ENCODE data around the gene TSKS. TPM values are rescaled to one million over a fixed set of nuclear protein-coding genes. Genes with fewer than 3 reads are reported as not detected.

Gene TSKS
- total RNA-seq, 1 experiment from 2014 or later = 0.48 TPM

DNA sequence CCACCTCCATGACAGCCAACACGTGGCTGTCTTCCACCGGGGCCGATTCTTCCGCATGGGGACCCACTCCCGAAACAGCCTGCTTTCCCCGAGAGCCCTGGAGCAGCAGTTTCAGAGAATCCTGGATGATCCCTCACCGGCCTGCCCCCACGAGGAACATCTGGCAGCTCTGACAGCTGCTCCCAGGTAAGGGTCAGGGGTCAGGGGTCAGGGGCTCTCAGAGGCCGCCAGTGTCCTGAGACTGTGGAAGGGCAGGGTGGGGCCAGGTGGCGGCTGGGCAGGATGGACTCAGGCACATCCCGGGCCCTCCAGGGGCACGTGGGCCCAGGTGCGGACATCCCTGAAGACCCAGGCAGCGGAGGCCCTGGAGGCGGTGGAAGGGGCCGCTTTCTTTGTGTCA, 57.2 kb downstream of the TSKS start:
- ChIA-PET CTCF (no interaction called here), POLR2A (no interaction called here)
- TF ChIP-seq SP1 (CRISPR knock-in tag; conservative IDR thresholded peaks at IDR 0.05) (no peak), NFE2L1 (CRISPR knock-in tag; IDR thresholded peaks at IDR 0.05) (no peak), HMGA2 (CRISPR knock-in tag; IDR thresholded peaks at IDR 0.05) (no peak), ZBTB21 (CRISPR knock-in tag; IDR thresholded peaks at IDR 0.05; ENCODE audit: borderline replicate concordance) (no peak)
- TF ChIP-seq, protein P1, sequence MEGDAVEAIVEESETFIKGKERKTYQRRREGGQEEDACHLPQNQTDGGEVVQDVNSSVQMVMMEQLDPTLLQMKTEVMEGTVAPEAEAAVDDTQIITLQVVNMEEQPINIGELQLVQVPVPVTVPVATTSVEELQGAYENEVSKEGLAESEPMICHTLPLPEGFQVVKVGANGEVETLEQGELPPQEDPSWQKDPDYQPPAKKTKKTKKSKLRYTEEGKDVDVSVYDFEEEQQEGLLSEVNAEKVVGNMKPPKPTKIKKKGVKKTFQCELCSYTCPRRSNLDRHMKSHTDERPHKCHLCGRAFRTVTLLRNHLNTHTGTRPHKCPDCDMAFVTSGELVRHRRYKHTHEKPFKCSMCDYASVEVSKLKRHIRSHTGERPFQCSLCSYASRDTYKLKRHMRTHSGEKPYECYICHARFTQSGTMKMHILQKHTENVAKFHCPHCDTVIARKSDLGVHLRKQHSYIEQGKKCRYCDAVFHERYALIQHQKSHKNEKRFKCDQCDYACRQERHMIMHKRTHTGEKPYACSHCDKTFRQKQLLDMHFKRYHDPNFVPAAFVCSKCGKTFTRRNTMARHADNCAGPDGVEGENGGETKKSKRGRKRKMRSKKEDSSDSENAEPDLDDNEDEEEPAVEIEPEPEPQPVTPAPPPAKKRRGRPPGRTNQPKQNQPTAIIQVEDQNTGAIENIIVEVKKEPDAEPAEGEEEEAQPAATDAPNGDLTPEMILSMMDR (IDR thresholded peaks at IDR 0.05) = no peak
- TF ChIP-seq, protein P2, sequence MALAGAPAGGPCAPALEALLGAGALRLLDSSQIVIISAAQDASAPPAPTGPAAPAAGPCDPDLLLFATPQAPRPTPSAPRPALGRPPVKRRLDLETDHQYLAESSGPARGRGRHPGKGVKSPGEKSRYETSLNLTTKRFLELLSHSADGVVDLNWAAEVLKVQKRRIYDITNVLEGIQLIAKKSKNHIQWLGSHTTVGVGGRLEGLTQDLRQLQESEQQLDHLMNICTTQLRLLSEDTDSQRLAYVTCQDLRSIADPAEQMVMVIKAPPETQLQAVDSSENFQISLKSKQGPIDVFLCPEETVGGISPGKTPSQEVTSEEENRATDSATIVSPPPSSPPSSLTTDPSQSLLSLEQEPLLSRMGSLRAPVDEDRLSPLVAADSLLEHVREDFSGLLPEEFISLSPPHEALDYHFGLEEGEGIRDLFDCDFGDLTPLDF (CRISPR knock-in tag; IDR thresholded peaks at IDR 0.05) = no peak
- TF ChIP-seq, protein P3, sequence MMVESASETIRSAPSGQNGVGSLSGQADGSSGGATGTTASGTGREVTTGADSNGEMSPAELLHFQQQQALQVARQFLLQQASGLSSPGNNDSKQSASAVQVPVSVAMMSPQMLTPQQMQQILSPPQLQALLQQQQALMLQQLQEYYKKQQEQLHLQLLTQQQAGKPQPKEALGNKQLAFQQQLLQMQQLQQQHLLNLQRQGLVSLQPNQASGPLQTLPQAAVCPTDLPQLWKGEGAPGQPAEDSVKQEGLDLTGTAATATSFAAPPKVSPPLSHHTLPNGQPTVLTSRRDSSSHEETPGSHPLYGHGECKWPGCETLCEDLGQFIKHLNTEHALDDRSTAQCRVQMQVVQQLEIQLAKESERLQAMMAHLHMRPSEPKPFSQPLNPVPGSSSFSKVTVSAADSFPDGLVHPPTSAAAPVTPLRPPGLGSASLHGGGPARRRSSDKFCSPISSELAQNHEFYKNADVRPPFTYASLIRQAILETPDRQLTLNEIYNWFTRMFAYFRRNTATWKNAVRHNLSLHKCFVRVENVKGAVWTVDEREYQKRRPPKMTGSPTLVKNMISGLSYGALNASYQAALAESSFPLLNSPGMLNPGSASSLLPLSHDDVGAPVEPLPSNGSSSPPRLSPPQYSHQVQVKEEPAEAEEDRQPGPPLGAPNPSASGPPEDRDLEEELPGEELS (CRISPR knock-in tag; IDR thresholded peaks at IDR 0.05) = no peak
- TF ChIP-seq, protein P4, sequence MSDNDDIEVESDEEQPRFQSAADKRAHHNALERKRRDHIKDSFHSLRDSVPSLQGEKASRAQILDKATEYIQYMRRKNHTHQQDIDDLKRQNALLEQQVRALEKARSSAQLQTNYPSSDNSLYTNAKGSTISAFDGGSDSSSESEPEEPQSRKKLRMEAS (CRISPR knock-in tag; IDR thresholded peaks at IDR 0.05) = no peak
- H3K27ac Mint-ChIP-seq = no peak overlapping the region
- no peaks in the 10 kb centered on the region for H3K9me3 Mint-ChIP-seq
- no peak for ATAC-seq
- H3K4me1 Mint-ChIP-seq = no peaks in the 10 kb centered on the region
- no peak for DNase-seq (ENCODE audit: low spot score)
- H3K4me3 Mint-ChIP-seq = no peak overlapping the region
- H3K27me3 Mint-ChIP-seq (ENCODE audit: low read depth) = no peaks in the 10 kb centered on the region
- H3K36me3 Mint-ChIP-seq = peaks cover 39% of the 10 kb centered on the region

DNA sequence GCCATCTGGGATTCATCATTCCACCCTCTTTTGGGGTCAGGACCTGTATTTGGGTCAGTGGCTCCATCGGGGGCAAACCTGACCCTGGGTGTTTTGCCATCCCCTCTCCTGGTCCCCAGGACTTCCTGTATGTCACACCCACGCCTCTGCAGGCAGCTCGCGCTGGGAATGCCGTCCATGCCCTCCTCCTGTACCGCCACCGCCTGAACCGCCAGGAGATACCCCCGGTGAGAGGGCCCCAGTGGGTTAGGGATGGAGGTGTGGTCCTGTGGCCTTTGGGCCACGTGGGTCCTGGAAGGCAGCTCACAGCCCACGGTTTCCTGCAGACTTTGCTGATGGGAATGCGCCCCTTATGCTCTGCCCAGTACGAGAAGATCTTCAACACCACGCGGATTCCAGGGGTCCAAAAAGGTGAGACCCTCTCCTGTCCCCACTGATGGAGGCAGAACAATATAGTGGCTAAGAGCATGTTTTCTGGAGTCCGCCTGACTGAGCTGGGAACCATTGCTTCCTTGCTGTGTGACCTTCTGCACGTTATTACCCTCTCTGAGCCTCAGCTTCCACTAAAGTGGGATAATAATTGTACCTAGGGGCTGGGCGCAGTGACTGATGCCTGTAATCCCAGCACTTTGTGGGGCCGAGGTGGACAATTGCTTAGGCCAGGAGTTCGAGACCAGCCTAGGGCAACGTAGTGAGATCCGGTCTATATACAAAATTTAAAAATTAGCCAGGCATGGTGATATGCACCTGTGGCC, 58.0 kb downstream of the TSKS start:
- Mint-ChIP-seq H3K27ac (no peak overlapping the region), H3K4me1 (no peaks in the 10 kb centered on the region), H3K4me3 (no peak overlapping the region), H3K27me3 (ENCODE audit: low read depth) (no peaks in the 10 kb centered on the region), H3K36me3 (peaks cover 31% of the 10 kb centered on the region), H3K9me3 (no peaks in the 10 kb centered on the region)
- CTCF ChIA-PET = no interaction called here
- DNase-seq (ENCODE audit: low spot score) = no peak
- POLR2A ChIA-PET = no interaction called here
- ATAC-seq = no peak
- TF ChIP-seq FOXK1 (CRISPR knock-in tag; IDR thresholded peaks at IDR 0.05) (no peak), ESRRA (CRISPR knock-in tag; IDR thresholded peaks at IDR 0.05; ENCODE audit: borderline replicate concordance) (no peak), CREM (CRISPR knock-in tag; IDR thresholded peaks at IDR 0.05) (no peak), FOXJ3 (CRISPR knock-in tag; IDR thresholded peaks at IDR 0.05; ENCODE audit: borderline replicate concordance) (no peak), GTF2I (CRISPR knock-in tag; conservative IDR thresholded peaks at IDR 0.05) (no peak), CBFB (CRISPR knock-in tag; IDR thresholded peaks at IDR 0.05; ENCODE audit: low read depth) (no peak), ZNF396 (CRISPR knock-in tag; IDR thresholded peaks at IDR 0.05; ENCODE audit: borderline replicate concordance) (no peak), ZNF416 (CRISPR knock-in tag; IDR thresholded peaks at IDR 0.05) (no peak)
- TF ChIP-seq, protein P5, sequence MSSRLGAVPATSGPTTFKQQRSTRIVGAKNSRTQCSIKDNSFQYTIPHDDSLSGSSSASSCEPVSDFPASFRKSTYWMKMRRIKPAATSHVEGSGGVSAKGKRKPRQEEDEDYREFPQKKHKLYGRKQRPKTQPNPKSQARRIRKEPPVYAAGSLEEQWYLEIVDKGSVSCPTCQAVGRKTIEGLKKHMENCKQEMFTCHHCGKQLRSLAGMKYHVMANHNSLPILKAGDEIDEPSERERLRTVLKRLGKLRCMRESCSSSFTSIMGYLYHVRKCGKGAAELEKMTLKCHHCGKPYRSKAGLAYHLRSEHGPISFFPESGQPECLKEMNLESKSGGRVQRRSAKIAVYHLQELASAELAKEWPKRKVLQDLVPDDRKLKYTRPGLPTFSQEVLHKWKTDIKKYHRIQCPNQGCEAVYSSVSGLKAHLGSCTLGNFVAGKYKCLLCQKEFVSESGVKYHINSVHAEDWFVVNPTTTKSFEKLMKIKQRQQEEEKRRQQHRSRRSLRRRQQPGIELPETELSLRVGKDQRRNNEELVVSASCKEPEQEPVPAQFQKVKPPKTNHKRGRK (CRISPR knock-in tag; IDR thresholded peaks at IDR 0.05; ENCODE audit: borderline replicate concordance) = no peak
- TF ChIP-seq, protein P6, sequence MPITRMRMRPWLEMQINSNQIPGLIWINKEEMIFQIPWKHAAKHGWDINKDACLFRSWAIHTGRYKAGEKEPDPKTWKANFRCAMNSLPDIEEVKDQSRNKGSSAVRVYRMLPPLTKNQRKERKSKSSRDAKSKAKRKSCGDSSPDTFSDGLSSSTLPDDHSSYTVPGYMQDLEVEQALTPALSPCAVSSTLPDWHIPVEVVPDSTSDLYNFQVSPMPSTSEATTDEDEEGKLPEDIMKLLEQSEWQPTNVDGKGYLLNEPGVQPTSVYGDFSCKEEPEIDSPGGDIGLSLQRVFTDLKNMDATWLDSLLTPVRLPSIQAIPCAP (CRISPR knock-in tag; IDR thresholded peaks at IDR 0.05) = no peak
- TF ChIP-seq, protein P7, sequence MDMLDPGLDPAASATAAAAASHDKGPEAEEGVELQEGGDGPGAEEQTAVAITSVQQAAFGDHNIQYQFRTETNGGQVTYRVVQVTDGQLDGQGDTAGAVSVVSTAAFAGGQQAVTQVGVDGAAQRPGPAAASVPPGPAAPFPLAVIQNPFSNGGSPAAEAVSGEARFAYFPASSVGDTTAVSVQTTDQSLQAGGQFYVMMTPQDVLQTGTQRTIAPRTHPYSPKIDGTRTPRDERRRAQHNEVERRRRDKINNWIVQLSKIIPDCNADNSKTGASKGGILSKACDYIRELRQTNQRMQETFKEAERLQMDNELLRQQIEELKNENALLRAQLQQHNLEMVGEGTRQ (CRISPR knock-in tag; IDR thresholded peaks at IDR 0.05) = no peak
- TF ChIP-seq, protein P8, sequence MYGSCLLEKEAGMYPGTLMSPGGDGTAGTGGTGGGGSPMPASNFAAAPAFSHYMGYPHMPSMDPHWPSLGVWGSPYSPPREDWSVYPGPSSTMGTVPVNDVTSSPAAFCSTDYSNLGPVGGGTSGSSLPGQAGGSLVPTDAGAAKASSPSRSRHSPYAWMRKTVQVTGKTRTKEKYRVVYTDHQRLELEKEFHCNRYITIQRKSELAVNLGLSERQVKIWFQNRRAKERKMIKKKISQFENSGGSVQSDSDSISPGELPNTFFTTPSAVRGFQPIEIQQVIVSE (CRISPR knock-in tag; IDR thresholded peaks at IDR 0.05; ENCODE audit: borderline replicate concordance) = no peak

All from WTC11 (cell line).